Measurements from ENCODE around the gene C17orf75. TPM values are rescaled to one million over a fixed set of nuclear protein-coding genes. Genes with fewer than 3 reads are reported as not detected.

C17orf75 gene
- total RNA-seq, 1 donor from 2014 or later, result 24.6 TPM

Other genes starting within 250 kb of the C17orf75 start
- gene RHOT1, start 199.7 kb downstream of the C17orf75 start, total RNA-seq, result 37.3 TPM
- 0.99 TPM for gene RHBDL3, start 76.3 kb downstream of the C17orf75 start, total RNA-seq
- gene ZNF207, start 8.0 kb upstream of the C17orf75 start, total RNA-seq, result 231 TPM
- 80.9 TPM for gene PSMD11, start 102.3 kb upstream of the C17orf75 start, total RNA-seq
- 0.83 TPM for gene CDK5R1, start 144.8 kb upstream of the C17orf75 start, total RNA-seq

All from ureter (tissue), 1 donor.